ENCODE measurements around the gene SLC22A23. TPM values are rescaled to one million over a fixed set of nuclear protein-coding genes. Genes with fewer than 3 reads are reported as not detected.

The SLC22A23 gene
- total RNA-seq, 1 experiment from 2014 or later = 6.8 TPM

- H2BK5ac ChIP-seq (ENCODE audit: insufficient read length, low read length) = no peak overlapping the region
- no peak overlapping the region; a peak in 1 of 7 replicates for H3K27ac Mint-ChIP-seq
- H3K36me3 Mint-ChIP-seq (ENCODE audit: insufficient read depth in 1 of 3, low read depth in 3 of 3) = peaks cover 4 to 11% (median 8%) of the 10 kb centered on the region in 3 experiments
- no peak overlapping the region for H2BK12ac ChIP-seq (ENCODE audit: insufficient read length, low read depth, low read length)
- H2BK15ac ChIP-seq (ENCODE audit: low read depth, low read length) = no peak overlapping the region
- no peaks in the 10 kb centered on the region for H3K27me3 ChIP-seq (ENCODE audit: insufficient read depth, low read length)
- H2BK120ac ChIP-seq (ENCODE audit: low read depth, low read length, poor library complexity, severe bottlenecking) = no peak overlapping the region
- no peak for TF ChIP-seq CTCF (conservative IDR thresholded peaks at IDR 0.05)
- H3K4me2 ChIP-seq (ENCODE audit: insufficient read depth, insufficient read length, low read length) = no peak overlapping the region
- no peak overlapping the region for H2BK20ac ChIP-seq (ENCODE audit: low read depth, low read length, poor library complexity, severe bottlenecking)
- peaks cover 9% of the 10 kb centered on the region; the same call in 1 of the 2 replicates for H3K79me2 ChIP-seq (ENCODE audit: insufficient read depth, low read length)
- no peaks in the 10 kb centered on the region; the same call in 1 of the 2 replicates for H3K27me3 Mint-ChIP-seq (ENCODE audit: low read depth)
- no peaks in the 10 kb centered on the region for H3K23me2 ChIP-seq (ENCODE audit: insufficient read length, low read depth, low read length, poor library complexity, severe bottlenecking)
- H3K79me1 ChIP-seq (ENCODE audit: insufficient read depth, low read depth, low read length, poor library complexity, severe bottlenecking) = peaks cover 3% of the 10 kb centered on the region
- no peak overlapping the region for H3K18ac ChIP-seq (ENCODE audit: insufficient read length, low read depth, low read length)
- no peaks in the 10 kb centered on the region for H4K20me1 ChIP-seq (ENCODE audit: control insufficient read depth, insufficient read depth, insufficient read length)
- no peak overlapping the region for H3T11ph ChIP-seq (ENCODE audit: low read length)
- no peak overlapping the region for H3K4ac ChIP-seq (ENCODE audit: low read depth, low read length)
- peaks cover 67 to 69% of the 10 kb centered on the region in 2 experiments for H3K4me1 Mint-ChIP-seq
- DNase-seq = no peak
- no peak overlapping the region; a peak in 1 of 5 replicates for H3K4me3 Mint-ChIP-seq
- no peak overlapping the region for H3K14ac ChIP-seq (ENCODE audit: insufficient read depth, low read length)
- no peak overlapping the region for H4K91ac ChIP-seq (ENCODE audit: insufficient read length, low read depth, low read length)
- H3K27ac ChIP-seq (ENCODE audit: insufficient read length, low read depth, low read length) = no peak overlapping the region
- H2AFZ ChIP-seq (ENCODE audit: low read length) = no peak overlapping the region
- H3K23ac ChIP-seq (ENCODE audit: insufficient read length, low read depth, low read length) = no peak overlapping the region
- H3K9me3 ChIP-seq (ENCODE audit: control insufficient read depth, low read depth, low read length) = no peaks in the 10 kb centered on the region
- no peak overlapping the region for H3K9ac ChIP-seq (ENCODE audit: extremely low read depth, insufficient read length, low read length)
- no peak overlapping the region for H3K56ac ChIP-seq (ENCODE audit: insufficient read length, low read depth, low read length)
- no peak overlapping the region for H4K5ac ChIP-seq (ENCODE audit: insufficient read length, low read depth, low read length)
- peaks cover 5 to 6% of the 10 kb centered on the region in 2 experiments for H3K9me3 Mint-ChIP-seq
- H3K4me1 ChIP-seq (ENCODE audit: insufficient read depth, low read length) = peaks cover 31% of the 10 kb centered on the region
- H2AK5ac ChIP-seq (ENCODE audit: insufficient read length, low read length) = no peak overlapping the region
- H4K8ac ChIP-seq (replicated peaks; ENCODE audit: insufficient read length, low read depth, low read length) = no peak overlapping the region
- no CpG with 5 or more reads among the region's 4 CpGs for WGBS (ENCODE audit: extremely low coverage, insufficient read length, low lambda C conversion rate)
Measured at GRCh38 chr6:3417473-3417872, 39.4 kb downstream of the SLC22A23 start.
